GM12891 (cell line): ENCODE results near the gene IGFALS.

ENCODE experiments used
- DNase-seq: peaks from one replicate; pipeline ENCODE4 v3.0.0; 2011; ENCODE audit warnings: low spot score; ENCODE audit not compliant: insufficient read length
- FAIRE-seq: peaks from 2 replicates; lab custom pipeline; 2011; peaks lifted over from hg19 to GRCh38; lab: Jason Lieb, UNC
- PAX5 ChIP-seq: IDR thresholded peaks from 2 replicates; pipeline ENCODE4 v1.6.1; 2011; ENCODE audit warnings: low read length, moderate library complexity, mild to moderate bottlenecking; ENCODE audit not compliant: insufficient read depth, severe bottlenecking
- POLR2A ChIP-seq: IDR thresholded peaks from 2 replicates; pipeline ENCODE4 v1.6.1; 2011; ENCODE audit warnings: low read depth, low read length, control low read depth
- POLR2AphosphoS5 ChIP-seq: IDR thresholded peaks from 2 replicates; pipeline ENCODE4 v1.6.1; 2011; ENCODE audit warnings: low read depth, low read length, control low read depth
- POU2F2 ChIP-seq: IDR thresholded peaks from 2 replicates; pipeline ENCODE4 v1.6.1; 2011; ENCODE audit warnings: low read depth, mild to moderate bottlenecking, control low read depth, low read length, moderate library complexity
- SPI1 ChIP-seq: IDR thresholded peaks from 2 replicates; pipeline ENCODE4 v1.6.1; 2011; ENCODE audit warnings: low read depth, low read length, control low read depth
- TAF1 ChIP-seq: IDR thresholded peaks from 2 replicates; pipeline ENCODE4 v1.6.1; 2011; ENCODE audit warnings: low read depth, low read length, control low read depth

The IGFALS gene

DNA sequence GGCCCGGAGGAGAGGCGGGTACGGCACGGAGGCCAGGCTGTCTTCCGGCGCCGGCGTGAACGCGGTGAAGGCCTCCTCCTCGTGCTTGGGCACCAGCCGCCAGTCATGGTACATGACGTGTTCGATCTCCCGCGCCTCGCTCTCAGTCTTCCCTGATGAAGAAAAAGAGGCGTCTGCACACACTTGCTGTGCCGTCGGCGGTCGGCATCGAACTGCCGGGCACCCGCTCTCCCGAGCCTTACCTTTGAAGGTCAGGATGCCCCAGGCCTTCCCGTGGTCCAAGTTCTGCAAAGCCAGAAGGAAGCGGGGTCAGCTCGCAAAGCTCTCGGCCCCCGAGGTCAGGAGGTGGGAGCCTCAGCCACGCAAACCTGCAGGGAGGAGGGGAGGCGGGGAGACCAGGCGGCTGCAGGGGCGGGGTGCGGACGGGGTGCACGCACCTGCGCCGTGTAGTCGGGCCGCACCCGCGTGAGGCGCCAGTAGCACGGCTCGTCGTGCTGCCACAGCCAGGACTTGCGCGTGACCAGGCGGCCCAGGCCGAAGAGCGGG lies 21.1 kb downstream of the IGFALS start, which contains the start of gene EME2:
TSS of gene EME2 (plus strand) at position 449 of the 546 bp plus-strand sequence. CDS start 418 bp downstream, outside the sequence.
- DNase-seq: peak; percentile 54
- FAIRE-seq: peak; percentile 35
- TF ChIP-seq POLR2A (no peak), POU2F2 (no peak), TAF1 (no peak), PAX5 (no peak)

- TF ChIP-seq TAF1 (no peak), SPI1 (no peak), POLR2AphosphoS5 (no peak; the same call in 1 of the 2 replicates), PAX5 (no peak), POLR2A (no peak), POU2F2 (no peak)
- peak; percentile 51 for FAIRE-seq
- no peak for DNase-seq
Observed at GRCh38 chr16:1771864-1772361, 21.6 kb downstream of the IGFALS start.

DNA sequence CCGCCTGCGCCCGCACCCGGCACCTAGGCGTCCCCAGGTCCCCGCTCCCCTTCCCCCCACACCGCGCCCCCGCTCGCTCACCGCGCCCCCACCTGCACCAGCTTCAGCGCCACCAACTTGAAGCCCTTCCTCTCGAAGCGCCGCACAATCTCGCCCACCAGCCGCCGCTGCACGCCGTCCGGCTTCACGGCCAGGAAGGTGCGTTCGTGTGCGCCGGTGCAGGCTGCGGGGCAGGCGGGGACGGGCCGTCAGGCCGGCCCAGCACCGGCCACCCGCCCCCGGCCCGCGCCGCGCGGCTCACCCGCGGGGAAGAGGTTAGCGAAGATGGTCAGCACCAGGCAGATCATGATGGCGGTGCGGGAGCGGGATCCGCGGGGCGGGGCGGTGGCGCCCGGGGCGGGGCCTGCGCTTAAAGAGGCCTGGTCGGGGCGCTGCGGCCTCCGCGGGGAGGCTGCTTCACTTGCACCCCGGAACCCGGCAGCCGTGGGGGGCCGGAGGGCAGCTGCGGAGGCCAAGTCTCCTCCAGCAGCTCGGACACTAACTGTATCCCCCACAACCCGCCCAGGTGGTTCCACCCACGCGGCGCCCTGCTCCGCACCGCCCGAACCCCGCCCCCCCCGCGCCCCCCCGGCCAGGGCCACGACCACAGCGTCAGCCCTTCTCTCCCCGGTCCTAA lies 22.2 kb downstream of the IGFALS start, which contains the start of gene NME3:
TSS of gene NME3 (minus strand) at position 356 of the 676 bp plus-strand sequence. CDS start at position 347, 9 bp downstream.
- FAIRE-seq (peak; percentile 88), DNase-seq (peak; percentile 88)
- TF ChIP-seq SPI1 (no peak), POLR2A (peak; percentile 55; the same call in 1 of the 2 replicates), TAF1 (no peak), POU2F2 (no peak), POLR2AphosphoS5 (no peak; the same call in 1 of the 2 replicates), PAX5 (no peak)

GRCh38 chr16:1770328-1771187 lies 22.9 kb downstream of the IGFALS start:
- FAIRE-seq: peak; percentile 79
- DNase-seq: peak; percentile 78
- peak; percentile 74 for TF ChIP-seq POLR2AphosphoS5
- TF ChIP-seq POLR2A: no peak; the same call in 1 of the 2 replicates

DNA sequence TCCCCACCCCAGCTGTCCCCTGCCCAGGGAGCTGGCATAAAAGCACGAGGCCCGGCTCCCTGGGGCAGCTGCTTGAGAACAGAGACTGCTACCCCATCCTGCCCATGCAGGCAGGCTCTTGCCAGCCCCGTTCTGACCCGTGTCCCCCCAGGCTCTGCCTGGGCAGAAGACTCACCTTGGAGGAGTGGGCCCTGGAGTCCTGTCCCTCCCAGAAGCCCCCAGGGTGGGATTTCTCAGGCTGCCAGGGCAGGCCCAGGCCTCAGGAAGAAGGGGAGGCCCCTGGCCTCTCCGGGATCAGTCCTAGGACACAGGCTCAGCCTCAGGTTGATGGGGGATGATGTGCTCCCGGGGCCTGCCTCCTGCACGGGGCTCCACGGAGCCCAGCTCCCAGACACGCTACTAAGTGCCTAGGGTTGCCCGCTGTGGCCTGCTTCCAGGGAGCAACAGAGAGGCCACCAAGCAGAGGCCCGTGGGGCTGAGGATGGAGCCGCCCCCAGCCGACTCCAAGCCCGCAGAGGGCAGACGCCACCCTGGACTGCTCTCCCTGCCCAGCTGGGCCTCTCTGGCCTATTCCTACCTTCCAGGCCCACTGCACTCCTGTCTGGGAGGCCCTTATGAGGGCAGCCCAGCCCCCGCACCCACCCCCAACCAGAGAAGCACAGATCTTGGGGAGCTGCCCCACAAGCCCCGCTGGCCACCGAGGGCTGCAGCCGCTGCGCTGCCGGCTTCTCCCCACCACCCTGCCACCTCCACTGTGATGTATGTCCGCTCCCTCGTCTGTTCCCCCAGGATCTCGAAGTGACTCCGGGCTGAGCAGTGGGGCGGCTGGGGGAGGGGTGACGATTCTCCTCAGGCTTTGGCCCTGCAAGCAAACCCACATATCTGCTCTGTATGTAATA lies 23.9 kb downstream of the IGFALS start:
- DNase-seq (no peak), FAIRE-seq (no peak)
- TF ChIP-seq POU2F2 (no peak), PAX5 (no peak), POLR2A (peak; percentile 66), TAF1 (no peak)

DNA sequence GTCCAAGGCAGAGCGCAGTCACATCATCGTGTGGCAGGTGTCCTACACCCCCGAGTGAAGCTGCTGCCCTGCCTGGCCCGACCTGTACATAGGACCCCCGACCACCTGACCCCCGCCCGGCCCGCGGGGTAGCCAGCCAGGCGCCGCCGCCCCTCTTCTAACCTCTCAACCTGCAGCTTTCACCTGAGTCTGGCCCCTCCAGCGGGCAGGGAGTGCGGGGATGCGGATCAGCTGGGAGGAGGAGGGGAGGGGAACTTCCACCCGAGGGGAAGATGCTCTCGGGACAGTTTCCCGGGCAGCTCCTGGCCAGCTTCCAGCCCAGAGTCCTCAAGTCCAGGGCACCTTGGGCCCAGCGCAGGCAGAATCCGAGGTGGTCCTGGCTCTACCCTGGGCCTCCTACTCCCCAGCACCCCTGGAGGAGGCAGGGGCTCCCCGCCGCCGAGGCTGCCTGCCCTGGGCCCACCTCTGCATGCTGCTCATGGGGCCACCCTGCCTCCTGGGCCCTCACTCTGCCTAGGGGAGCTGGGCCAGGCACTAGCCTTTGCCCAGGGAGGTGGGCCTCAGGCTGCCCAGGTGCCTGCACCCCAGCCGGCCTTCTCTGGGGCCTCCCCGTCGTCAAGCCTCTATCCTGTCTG lies 24.6 kb downstream of the IGFALS start:
- TF ChIP-seq POLR2AphosphoS5: peak; percentile 13; the same call in 1 of the 2 replicates
- TF ChIP-seq POLR2A: no peak; the same call in 1 of the 2 replicates
- DNase-seq (no peak), FAIRE-seq (no peak)

GRCh38 chr16:1768061-1768766 lies 25.3 kb downstream of the IGFALS start:
- DNase-seq: no peak
- no peak for FAIRE-seq
- TF ChIP-seq POU2F2 (no peak), POLR2A (peak; percentile 34; the same call in 1 of the 2 replicates)

GRCh38 chr16:1767116-1767994 lies 26.1 kb downstream of the IGFALS start:
- no peak for TF ChIP-seq SPI1
- no peak for TF ChIP-seq POLR2A
- TF ChIP-seq POU2F2: no peak
- no peak for TF ChIP-seq PAX5
- TF ChIP-seq TAF1: no peak
- no peak for TF ChIP-seq POLR2AphosphoS5
- DNase-seq: no peak
- no peak for FAIRE-seq
